ENCODE data around the gene SRRM4.

SRRM4 gene

DNA sequence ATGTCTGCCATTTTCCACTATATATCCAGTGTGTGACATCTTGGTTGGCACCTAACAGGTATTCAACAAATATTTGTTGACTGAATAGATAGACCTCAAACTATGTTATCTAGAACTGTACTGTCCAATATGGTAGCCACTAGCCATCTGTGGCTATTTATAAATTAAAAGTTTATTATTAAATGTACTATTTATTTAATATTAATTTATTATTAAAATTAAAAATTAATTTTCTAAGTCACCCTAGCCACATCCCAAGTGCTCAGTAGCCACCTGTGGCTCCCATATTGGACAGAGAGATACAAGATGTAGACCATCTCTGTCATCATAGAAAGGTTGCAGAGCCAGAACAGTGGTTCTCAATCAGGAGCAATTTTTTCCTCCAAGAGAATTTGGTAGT, 69.3 kb downstream of the SRRM4 start:
- no peak for TF ChIP-seq CTCF (IDR thresholded peaks at IDR 0.05; ENCODE audit: low read depth, low read length)
- no peak overlapping the region for H3K4me3 ChIP-seq (ENCODE audit: low read depth, low read length)

DNA sequence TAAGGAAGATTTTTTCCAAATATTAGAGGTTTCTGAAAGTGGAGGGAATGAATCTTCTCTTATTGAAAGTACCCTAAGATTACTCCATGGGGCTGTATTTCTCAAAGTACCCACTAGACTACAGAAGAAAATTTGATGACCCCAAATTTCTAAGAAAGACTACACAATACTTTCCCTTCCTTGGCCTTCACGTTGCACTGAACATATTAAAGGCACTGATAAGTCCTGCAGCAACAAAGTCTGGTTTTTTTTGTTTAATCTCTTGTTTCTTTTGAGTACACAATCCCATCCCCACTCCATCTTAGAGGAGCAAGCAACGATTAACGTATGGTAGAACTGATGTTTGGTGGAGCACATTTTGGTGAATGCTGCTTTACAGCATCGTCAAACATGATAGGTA, 70.1 kb downstream of the SRRM4 start:
- no peak for TF ChIP-seq CTCF (IDR thresholded peaks at IDR 0.05; ENCODE audit: low read depth, low read length)
- H3K4me3 ChIP-seq (ENCODE audit: low read depth, low read length): no peak overlapping the region

DNA sequence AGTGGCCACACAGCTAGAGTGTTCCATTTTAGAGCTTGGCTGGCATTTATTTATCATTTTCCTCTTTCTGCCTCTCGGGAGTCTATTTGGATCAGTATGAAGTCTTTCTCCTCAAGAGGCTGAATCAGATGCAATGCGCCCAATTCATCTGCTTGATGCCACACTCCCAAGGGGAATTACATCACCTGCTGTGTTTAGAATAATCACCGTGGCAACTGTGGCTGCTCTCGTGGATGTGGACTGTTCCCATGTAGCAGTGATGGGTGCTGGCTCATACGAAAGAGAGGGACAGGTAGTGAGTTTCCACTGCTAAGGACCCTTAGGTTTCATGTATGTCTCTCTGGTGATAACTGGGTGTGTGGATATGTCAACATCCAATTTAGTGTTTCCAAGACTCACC, 70.7 kb downstream of the SRRM4 start:
- TF ChIP-seq CTCF (IDR thresholded peaks at IDR 0.05; ENCODE audit: low read depth, low read length): no peak
- H3K4me3 ChIP-seq (ENCODE audit: low read depth, low read length): no peak overlapping the region

- no peak overlapping the region for H3K4me3 ChIP-seq (ENCODE audit: low read depth, low read length)
- TF ChIP-seq CTCF (IDR thresholded peaks at IDR 0.05; ENCODE audit: low read depth, low read length): no peak
These were observed 74.6 kb downstream of the SRRM4 start for GRCh38 chr12:119055977-119056376.

GRCh38 chr12:119060847-119061796, 79.8 kb downstream of the SRRM4 start:
- no peak for TF ChIP-seq CTCF (IDR thresholded peaks at IDR 0.05; ENCODE audit: low read depth, low read length)
- no peak overlapping the region for H3K4me3 ChIP-seq (ENCODE audit: low read depth, low read length)

- TF ChIP-seq CTCF (IDR thresholded peaks at IDR 0.05; ENCODE audit: low read depth, low read length): no peak
- no peak overlapping the region for H3K4me3 ChIP-seq (ENCODE audit: low read depth, low read length)
These were observed 87.0 kb downstream of the SRRM4 start for GRCh38 chr12:119068129-119068856.

DNA sequence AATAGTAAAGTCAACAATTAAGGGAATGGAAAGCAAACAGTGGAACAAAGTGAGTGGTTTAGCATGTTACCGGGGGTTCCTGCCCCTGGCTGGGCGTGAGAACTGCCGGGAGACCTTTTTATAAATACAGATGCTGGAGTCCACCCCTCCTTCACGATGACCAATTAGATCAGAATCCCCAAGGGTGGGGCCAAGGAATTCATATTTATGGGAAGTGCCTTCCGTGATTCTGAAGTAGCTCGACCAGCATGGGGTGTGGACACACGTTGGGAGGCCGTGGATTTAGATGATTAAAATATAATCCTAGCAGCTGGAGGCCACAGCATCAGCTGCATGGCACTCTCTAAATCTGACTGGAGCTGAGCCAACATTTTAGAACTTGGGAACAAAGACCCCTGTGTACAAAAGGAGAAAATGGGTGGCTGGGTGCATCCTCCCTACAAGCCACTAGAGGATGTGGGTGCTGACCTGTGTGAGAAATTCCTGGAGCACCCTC, 87.9 kb downstream of the SRRM4 start:
- no peak for TF ChIP-seq CTCF (IDR thresholded peaks at IDR 0.05; ENCODE audit: low read depth, low read length)

More for the DNA sequence above, 87.9 kb downstream of the SRRM4 start:
- no peak overlapping the region for H3K4me3 ChIP-seq (ENCODE audit: low read depth, low read length)

All from WI38 (cell line).